Calu3 (cell line): ENCODE results near the gene DAAM2. TPM values are rescaled to one million over a fixed set of nuclear protein-coding genes. Genes with fewer than 3 reads are reported as not detected.

Source experiments
- BruUV-seq: library from RNA; stranded (reverse); fragments of 400-500 nt; replicated peaks from 2 replicates; lab custom pipeline; 2021; lab: Mats Ljungman, UMichigan
- CTCF ChIA-PET: fragments of 300-600 bp; sonication (Branson Sonifier 250); formaldehyde crosslinking; loops from one replicate; lab custom pipeline; 2022; ENCODE audit warnings: antibody characterized with exemption; lab: Charles Lee
- DNase-seq: peaks from one replicate; pipeline ENCODE4 v3.0.0; 2022
- H3K27ac Mint-ChIP-seq: one replicate; pipeline ENCODE4 v1.8.0; 2022; ENCODE audit warnings: mixed read lengths; ENCODE audit not compliant: unreplicated experiment
- H3K27me3 Mint-ChIP-seq: one replicate; pipeline ENCODE4 v1.8.0; 2022; ENCODE audit warnings: mixed read lengths; ENCODE audit not compliant: unreplicated experiment
- H3K36me3 Mint-ChIP-seq: one replicate; pipeline ENCODE4 v1.8.0; 2022; ENCODE audit warnings: mild to moderate bottlenecking, moderate library complexity, mixed read lengths; ENCODE audit not compliant: insufficient read depth, unreplicated experiment
- H3K4me1 Mint-ChIP-seq: one replicate; pipeline ENCODE4 v1.8.0; 2022; ENCODE audit warnings: mild to moderate bottlenecking, low read depth, mixed read lengths; ENCODE audit not compliant: unreplicated experiment
- H3K4me3 Mint-ChIP-seq: one replicate; pipeline ENCODE4 v1.8.0; 2022; ENCODE audit warnings: mild to moderate bottlenecking, low read depth, moderate library complexity, mixed read lengths; ENCODE audit not compliant: unreplicated experiment
- H3K9me3 Mint-ChIP-seq: one replicate; pipeline ENCODE4 v1.8.0; 2022; ENCODE audit warnings: low read depth, mixed read lengths; ENCODE audit not compliant: unreplicated experiment
- CTCF ChIP-seq: fragments of 200-600 bp; IDR thresholded peaks from one replicate; pipeline ENCODE4 v1.8.0; 2022; ENCODE audit warnings: antibody characterized with exemption; ENCODE audit not compliant: unreplicated experiment
- intact Hi-C: fragments of 100-400 bp; cut with micrococcal nuclease; formaldehyde crosslinking; loops from one replicate; pipeline ENCODE4 v1.10.0; 2022; ENCODE audit not compliant: unreplicated experiment
- total RNA-seq: library from RNA; stranded (reverse); gene quantifications from 2 replicates; pipeline ENCODE4 v1.2.3, GENCODE V29; 2022

Gene DAAM2
- total RNA-seq, 1 experiment from 2014 or later, result not detected

DNA sequence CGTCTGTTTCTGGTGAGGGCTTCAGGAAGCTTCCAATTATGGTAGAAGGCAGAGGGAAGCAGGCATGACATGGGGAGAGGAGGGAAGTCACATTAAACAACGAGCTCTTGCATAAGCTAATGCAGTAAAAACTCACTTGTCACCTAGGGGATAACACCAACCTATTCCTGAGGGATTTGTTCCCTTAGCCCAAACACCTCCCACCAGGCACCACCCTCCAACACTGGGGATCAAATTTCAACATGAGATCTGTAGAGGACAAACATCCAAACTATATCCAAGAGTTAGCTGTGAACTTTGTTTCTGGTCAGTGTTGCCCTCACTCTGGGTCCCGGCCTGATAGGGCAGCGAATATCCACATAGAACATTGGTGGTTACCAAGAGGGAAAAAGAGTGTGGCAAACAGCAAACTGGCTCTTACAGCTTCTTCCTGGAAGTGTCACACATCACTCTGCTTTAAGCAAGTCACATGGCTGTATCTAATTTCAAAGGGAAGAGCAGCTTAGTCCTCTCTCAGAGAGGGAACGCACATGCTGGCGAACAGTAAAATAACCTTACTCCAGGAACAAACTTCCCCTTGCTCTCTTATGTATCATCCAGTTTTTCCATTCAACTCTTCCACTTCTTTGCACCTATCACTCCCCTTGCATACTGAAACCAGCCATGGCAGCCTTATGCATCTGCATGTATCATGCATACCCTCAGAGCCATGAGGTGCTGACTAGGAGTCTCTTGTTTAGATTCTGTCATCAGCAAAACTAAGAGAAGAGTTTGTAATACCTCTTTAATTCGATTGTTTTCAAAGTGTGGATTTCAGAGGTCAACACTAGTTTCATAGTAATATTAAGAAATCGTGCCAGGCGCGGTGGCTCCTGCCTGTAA lies 146.8 kb downstream of the DAAM2 start:
- Mint-ChIP-seq H3K9me3 (no peaks in the 10 kb centered on the region), H3K27ac (no peak overlapping the region), H3K27me3 (peaks cover 36% of the 10 kb centered on the region), H3K4me3 (no peak overlapping the region), H3K36me3 (peaks cover under 1% of the 10 kb centered on the region), H3K4me1 (no peaks in the 10 kb centered on the region)
- CTCF ChIA-PET, result no interaction called here
- no peak for TF ChIP-seq CTCF
- no peak for DNase-seq
- intact Hi-C loops, result no loop called here
- no TSS peak for BruUV-seq

- DNase-seq, result no peak
- CTCF ChIA-PET, result no interaction called here
- no peak for TF ChIP-seq CTCF
- no peaks in the 10 kb centered on the region for H3K36me3 Mint-ChIP-seq
- H3K4me1 Mint-ChIP-seq, result no peaks in the 10 kb centered on the region
- no peak overlapping the region for H3K27ac Mint-ChIP-seq
- intact Hi-C loops, result no loop called here
- peaks cover 22% of the 10 kb centered on the region for H3K27me3 Mint-ChIP-seq
- no TSS peak for BruUV-seq
- no peak overlapping the region for H3K4me3 Mint-ChIP-seq
- H3K9me3 Mint-ChIP-seq, result no peaks in the 10 kb centered on the region
Measured at GRCh38 chr6:39941138-39941537, 149.0 kb downstream of the DAAM2 start.

DNA sequence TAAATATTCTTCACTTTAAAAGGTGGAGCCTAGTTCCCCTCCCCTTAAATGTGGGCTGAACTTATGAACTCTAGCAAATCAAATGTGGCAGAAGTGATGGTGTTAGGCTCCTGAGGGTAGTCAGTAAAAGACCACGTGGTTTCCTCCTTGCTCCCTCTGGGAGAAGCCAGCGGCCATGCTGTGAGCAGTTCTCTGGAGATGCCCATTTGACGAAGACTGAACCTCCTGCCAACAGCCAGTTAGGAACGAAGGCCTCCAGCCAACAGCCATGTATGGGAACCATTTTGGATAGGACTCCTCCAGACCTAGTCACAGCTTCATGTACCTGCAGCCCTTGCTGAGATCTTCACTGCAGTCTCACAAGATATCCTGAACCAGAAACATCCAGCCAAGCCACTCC lies 149.6 kb downstream of the DAAM2 start:
- Mint-ChIP-seq H3K9me3 (no peaks in the 10 kb centered on the region), H3K27me3 (peaks cover 20% of the 10 kb centered on the region), H3K36me3 (no peaks in the 10 kb centered on the region), H3K4me3 (no peak overlapping the region), H3K4me1 (no peaks in the 10 kb centered on the region), H3K27ac (no peak overlapping the region)
- no TSS peak for BruUV-seq
- no peak for TF ChIP-seq CTCF
- intact Hi-C loops, result no loop called here
- DNase-seq, result no peak
- CTCF ChIA-PET, result no interaction called here

DNA sequence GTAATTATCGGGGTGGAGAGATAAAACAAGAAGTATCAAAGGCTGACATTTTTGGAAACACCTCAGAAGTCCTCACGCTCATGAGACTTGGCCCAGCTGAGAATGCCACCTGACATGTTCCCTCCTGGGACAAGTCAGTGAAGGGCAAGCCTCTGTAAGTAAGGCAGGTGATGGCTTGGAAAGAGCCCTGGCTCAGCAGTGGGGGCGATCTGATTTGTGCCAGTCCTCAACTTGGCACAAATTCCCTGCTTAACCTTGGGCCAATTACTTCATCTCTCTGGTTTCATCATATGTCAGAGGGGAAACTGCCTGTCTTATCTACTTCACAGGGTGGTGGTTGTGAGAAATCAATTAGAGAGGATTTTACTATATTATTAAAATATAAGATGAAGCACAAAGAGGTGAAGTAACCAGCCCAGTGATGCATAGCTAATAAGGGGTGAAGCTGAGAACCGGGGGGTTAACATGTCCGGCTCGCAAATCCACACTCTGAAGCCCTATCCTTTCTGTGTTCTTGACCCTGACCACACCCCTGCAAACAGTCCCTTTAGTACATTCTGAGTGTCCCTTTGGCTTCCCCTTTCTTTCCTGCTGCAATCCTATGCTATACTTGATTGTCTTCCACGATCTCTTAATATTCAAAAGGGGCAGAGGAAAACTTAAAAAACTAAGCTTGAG lies 150.9 kb downstream of the DAAM2 start:
- intact Hi-C loops, result no loop called here
- Mint-ChIP-seq H3K36me3 (no peaks in the 10 kb centered on the region), H3K9me3 (no peaks in the 10 kb centered on the region), H3K27ac (no peak overlapping the region), H3K4me1 (no peaks in the 10 kb centered on the region), H3K27me3 (peaks cover 20% of the 10 kb centered on the region), H3K4me3 (no peak overlapping the region)
- no TSS peak for BruUV-seq
- DNase-seq, result no peak
- CTCF ChIA-PET, result no interaction called here
- no peak for TF ChIP-seq CTCF
